HG02798 (cell line): ENCODE results near the gene RGS6.

Source experiments
- ATAC-seq: cut with Tn5 transposase; IDR thresholded peaks from one replicate; pipeline ENCODE4 v1.9.1; 2021; ENCODE audit warnings: mild to moderate bottlenecking; ENCODE audit not compliant: unreplicated experiment, poor library complexity

RGS6 gene

DNA sequence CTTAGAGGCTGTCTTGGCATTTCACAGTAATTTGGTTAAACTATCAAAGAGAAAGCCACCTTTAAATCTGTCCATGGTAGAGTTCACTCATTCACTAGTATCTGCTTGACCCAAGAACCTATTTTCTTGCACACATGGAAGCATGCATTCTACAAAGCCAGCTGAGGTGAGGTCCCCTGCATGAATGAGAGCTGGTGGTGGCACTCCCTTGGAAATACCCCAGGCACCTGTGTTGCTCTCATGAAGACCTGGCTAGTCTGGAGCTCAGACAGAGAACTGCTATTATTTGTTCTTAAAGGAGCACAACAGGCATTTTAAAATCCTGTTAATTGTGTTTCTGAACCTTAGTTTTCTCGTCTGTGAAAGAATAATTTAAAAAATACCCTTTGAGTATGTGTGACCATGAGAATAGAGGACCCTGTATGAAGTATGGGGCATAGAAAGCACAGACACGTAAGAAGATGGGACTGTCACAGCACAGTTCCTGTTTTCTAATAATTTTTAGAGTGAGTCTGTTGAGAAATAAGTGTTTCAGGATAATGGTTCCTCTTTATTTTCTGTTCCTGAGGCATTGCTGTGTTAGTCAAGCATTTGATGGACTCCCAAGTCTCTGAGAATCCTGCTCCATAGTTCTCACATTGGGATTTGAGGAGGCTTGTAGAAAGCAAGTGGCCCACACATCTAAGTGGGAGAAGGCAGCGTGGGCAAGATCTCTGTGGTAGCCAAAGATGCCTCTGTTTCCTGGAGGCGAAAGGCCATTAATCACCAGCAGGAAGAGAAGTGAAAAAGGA lies 10.9 kb downstream of the RGS6 start:
- peak; percentile 52 for ATAC-seq

DNA sequence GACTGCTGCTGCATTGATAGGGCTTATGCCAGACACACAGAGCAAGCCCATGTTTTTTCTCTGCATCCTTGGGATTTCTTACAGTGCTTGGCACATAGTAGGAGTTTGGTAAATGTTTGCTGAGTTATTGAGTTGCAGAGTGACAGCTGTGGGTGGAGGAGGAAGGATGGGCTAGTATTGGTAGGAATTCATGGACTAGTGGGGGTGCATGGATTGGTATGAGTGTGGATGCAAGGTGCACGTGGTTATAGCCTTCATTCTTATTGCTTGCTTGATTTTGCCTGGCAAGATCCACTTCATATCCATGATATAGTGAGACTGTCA lies 11.4 kb downstream of the RGS6 start:
- ATAC-seq: no peak

DNA sequence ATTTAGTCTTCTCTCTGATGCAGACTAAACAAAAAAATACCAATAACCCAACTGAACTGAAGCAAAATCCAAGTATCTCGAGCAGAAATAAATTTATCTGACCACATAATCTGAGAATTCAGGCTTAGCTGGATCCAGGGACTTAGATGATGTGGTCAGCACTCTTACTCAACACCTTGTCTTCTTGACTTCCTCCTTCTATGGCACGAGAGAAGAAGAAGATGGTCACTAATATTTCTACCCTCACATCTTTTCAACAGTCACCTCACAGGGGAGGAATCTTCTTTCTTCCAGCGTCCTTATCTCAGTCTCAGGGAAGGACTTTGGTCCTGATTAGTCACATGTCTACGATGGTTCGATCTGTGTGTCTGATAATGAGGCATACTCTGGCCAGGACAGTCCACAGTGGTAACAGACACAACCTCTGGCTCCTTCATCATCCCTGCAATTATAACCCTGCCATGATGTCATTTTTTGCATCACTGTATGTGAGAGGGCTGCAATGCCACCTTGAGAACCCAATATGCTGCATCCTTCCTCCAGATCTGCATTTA lies 15.8 kb downstream of the RGS6 start:
- ATAC-seq: no peak

DNA sequence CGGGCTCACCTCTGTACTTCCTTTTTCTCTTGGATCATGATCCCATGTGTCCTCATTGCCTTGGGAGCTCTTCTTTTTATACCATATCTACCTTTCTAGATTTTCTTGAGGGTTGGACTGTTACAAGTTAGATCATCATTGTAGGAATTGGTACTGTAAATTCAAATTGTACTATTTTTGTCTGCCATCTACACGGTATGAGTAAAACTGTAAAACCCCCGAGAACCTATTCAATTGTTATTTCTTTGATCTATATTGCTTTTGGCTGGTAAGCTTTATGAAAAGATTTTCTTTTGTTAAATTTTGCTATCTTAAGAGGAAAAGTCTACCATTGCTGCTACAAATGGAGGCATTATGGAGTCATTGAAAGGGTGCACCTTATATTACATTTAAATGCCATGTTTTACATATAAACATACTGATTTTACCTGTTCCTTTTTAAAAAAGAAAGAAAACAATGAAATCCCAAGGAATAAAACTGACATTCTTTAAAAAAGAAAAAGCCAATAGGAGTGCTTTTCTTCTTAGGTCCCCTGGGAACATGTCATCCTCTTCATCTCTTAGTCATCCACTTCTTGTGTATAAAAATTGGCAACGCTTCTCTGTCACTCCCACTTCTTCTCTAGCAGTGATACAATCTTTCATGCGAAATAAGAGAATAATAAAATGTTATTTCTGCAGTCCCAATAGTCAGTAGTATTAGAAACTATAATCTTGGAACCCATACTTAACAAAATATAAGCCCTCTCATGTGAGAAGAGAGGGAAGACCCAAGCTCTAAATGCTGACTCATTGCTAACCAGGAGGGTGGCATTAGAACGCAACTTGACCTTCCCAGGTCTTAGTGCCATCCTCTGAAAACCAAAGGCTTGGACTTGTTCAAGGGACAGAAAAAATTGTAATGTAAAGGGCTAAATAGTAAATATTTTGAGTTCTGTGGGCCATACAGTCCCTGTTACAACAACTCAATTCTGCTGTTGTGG lies 20.4 kb downstream of the RGS6 start:
- ATAC-seq: no peak

DNA sequence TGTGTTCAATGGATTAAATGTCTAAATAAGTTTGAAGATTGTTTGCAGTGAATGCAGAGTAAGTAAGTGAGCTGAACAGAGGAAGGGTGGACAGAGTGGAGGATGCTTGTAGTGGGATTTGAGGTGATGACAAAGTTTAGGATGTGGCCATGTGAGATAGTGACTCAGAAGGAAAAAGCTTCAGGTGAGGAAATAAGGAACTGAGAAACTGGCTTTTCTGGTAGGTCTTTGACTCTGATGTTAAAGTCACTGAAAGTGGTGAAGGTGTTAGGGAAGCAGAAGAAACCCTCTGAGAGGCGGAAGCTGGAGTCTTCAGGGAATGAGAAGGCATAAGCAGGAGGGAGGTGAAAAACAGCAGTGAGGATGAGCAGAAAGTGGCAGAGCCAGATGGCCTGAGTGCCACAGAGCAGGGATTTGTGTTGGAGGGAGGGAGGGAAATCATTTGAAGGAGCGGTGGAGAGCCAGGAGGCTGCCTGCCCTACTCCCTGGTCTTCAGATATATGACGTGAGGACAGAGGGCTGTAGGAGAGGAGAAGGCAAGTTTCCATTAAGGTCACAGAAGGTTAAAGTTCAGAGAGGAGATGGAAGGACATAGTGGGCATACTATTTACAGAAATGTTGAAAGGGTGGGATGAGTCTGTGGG lies 24.8 kb downstream of the RGS6 start:
- ATAC-seq: peak; percentile 60

DNA sequence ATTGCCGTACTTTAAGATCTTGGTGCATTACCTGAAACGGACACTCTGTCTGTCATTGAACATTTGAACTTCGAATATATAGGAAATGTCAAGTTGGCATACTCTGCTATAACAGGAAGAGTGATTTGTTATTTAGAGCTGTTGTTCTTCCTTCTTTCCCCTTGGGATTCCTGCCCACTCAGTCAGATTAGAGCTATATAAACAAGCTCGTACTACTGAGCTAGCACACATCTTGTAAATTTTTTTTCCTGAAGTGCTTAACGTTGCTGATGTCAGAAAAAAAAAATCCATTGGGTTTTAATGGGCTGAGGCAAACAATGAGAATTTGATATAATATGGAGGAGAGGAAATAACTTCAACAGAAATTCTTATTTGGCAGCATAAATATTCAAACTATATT lies 26.8 kb downstream of the RGS6 start:
- no peak for ATAC-seq

DNA sequence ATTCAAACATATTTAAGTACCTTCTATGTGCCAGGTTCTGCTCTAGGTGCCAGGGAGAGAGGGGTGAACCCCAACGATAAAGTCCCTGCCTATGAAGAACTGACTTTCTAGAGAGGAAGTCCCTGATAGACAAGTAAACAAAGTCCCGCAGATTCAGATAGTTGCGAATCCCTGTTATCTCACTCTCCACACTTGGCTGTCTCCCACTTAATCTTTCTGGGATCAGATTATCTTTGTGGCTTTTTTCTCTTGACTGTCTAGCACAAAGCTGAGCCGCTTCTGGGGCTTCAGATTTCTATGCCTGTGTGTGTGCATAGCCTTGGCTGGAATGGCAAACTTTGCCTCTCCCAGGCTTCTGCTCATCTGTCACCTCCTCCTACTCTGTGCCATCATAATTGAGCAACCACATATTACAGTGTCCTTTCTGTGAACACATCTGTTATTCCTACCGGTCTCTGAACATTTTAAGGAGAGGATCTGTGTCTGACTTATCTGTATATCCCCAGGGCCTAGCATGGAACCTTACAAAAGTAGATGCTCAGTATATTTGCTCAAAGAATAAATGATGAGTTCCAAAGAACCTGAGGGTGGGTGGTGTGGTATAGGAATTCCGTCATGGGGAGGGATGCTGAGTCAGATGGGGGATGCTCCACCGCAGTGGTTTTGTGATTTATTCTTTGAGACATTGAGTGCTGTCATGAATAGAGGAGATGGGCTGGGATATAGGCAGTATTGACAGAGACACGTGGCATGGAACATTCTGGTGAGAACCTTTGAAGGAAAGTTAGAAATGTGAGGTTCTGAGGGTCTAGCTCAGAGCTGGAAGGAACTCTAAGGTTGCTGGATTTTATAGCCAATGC lies 28.5 kb downstream of the RGS6 start:
- no peak for ATAC-seq

DNA sequence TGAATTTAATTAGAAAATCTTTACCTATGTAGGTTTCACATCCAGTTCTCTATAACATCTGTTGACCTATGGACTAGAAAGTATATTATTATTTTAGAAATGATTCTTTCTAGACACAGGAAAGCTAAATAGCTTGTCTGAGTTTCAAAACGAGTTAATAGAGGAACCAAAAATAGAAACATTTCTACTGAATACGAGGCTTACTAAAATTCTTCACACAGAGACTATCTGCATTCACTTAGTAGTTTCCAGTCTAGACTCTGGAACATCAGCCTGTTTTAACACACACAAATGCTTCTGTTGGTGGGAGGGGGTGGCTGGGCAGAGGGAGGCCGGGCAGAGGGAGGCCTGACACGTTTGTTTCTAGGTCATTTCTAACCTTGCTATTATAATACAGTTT lies 29.7 kb downstream of the RGS6 start:
- no peak for ATAC-seq

DNA sequence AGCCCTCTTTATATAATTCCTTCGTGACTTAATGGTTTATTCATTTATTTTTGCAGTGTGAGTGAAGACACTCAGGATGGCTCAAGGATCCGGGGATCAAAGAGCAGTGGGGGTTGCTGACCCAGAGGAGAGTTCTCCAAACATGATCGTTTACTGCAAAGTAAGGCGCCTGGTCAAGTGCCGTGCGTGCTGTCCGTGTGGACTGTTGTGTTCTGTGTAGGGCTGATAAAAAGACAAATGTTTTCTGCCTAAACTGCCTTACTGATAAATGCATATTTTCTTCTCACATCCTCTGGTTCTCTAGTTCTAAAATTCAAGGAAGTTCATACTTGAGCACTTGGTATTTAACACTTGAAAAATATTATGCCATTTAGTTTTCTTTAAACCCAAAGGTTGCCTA lies 32.5 kb downstream of the RGS6 start:
- ATAC-seq: no peak

DNA sequence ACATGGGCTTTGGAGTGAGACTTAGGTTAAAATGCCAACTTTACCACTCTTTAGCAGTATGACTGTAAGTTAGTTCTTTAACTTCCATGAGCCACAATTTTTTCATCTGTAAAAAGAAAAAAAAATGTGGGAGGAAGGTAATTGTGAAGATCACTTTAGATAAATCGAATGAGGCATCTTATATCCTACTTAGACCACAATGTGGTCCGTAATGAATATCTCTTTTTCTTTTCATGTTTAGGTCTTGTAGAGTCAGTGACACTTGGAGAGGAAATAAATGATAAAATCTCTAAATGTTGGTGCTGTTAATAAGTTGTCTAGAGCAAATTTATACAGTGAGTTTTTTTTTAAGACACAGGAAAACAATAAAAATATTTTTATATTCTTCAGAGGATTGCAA lies 34.3 kb downstream of the RGS6 start:
- no peak for ATAC-seq

DNA sequence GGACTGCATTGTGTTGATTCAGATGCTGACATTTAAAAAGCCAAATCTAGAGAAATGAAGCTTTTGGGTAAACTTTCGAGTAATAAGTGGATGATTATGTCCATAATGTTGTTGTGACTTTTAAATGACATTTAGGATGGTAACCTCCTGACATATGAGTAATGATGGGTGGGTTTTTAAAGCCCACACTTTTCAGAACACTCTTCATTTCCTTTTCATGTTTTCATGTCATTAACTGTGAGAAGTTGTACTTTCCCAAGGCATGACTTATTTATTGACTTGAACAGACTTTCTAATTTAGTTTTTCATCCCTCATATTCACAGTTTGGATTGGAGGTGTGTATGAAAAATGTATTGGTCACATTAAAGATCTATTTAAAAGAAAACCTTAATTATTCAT lies 35.5 kb downstream of the RGS6 start:
- no peak for ATAC-seq

DNA sequence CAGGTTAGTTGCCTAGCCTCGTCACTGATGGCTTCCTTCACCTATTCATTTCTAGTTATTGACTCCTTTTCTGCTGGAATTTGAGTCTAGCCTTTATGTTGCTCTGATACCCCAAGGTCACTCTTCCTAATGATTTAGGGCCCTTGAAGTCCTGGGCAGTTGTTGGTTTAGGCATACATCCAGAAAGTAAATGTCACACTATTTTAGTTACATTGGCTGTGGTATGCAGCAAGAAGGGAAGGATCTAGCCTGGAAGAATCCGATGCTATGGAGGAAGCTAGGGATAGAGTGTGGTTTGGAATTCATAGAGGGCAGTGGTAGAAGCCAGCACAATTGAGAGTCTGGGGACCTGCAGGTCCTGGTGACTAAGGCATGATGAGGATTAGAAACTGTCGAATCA lies 38.0 kb downstream of the RGS6 start:
- no peak for ATAC-seq

DNA sequence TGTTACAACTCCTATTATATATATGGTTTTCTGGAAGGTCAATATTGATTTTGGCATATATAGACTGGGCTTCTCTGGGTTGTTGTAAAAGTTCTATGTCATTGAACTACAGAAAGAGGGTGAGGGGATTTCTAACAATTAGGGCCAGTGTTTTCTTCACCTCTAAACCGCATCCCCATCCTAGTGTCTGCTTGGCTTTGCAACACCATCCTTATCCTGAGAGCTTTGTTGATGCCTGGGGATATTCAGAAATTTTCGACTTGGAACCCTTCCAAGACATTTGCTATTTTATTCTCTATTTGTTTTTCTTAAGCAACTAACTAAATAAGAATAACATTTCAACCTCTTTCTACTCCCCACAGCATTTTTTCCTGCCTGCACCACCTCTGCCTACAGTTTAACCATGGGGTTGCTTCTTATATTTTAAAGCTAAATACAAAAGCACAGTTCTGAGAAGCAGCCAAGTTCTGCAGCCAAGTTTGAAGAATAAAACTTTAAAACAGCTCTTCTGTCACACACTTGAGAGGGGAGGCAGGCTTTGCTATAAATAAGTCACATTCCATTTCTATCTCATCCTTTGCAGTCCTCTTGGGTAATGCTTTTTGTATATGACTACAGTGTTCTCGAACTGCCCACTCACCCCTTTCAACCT lies 53.4 kb downstream of the RGS6 start:
- ATAC-seq: no peak

DNA sequence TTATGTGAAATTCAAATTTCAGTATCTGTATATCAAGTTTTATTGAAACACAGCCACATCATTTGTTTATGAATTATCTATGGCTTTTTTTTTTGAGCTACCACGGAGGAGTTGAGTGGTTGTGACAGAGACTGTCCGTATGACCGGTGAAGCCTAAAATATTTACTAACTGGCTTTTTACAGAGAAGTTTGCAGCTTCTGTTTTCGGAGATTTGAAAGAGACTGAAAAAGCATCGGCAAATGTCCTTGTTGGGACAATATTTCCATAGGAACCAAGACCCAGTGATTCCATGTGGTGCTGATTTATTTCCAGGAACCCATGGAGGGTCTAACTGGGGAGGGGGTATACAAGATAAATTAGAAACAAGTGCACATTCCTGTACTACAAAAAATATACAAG lies 56.2 kb downstream of the RGS6 start:
- no peak for ATAC-seq

DNA sequence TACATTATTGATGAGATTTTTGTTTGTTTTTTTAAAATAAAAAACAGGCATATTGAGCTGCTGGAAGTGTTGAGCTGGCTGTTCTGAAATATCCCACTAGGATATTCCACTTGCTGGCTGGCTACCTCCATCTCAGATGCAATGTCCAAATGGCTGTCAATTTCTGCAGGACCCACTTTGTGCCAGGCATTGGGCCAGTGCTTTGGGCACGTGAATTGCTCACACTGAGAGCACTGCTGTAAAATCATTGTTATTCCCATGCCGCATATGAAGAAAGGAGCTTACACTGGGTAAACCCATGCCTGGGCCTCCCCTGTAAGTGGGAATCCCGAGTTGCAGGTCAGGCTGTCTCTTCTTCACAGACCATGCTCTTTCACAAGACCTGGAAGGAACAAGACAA lies 56.7 kb downstream of the RGS6 start:
- no peak for ATAC-seq

DNA sequence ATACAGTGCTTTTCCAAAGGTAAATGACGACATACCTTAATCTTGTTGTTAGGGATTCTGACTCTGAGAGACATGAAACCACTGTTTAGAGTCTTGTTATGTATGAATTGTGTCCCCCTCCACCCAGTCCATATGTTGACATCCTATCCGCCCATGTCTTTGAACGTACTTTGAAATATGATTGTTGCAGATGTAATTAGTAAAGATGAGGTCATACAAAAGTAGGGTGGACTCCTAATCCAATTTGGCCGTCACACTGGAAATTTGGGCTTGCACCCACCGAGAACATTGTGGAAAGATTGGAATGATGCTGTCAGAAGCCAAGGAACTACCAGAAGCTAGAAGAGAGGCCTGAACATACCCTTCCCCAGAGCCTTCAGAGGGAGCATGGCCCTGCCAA lies 62.2 kb downstream of the RGS6 start:
- no peak for ATAC-seq

DNA sequence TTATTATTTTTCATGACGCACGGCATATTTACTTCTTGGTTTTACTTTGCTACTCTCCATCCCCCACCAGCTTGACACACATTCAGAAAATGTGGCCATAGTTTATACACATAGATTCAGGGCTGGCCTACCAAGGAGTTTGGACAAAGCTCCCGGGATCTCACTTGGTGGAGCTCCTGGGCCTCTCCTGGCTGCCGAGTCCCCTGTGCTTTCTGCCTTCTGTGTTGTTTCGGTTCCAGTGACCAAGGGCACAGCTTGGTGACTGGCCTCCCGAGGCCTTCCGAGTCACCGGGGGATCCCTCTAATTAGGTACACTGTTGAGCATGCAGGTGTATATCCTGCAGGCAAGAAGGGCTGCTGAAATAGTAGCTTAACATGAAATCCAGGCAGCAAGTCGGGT lies 63.5 kb downstream of the RGS6 start:
- no peak for ATAC-seq

DNA sequence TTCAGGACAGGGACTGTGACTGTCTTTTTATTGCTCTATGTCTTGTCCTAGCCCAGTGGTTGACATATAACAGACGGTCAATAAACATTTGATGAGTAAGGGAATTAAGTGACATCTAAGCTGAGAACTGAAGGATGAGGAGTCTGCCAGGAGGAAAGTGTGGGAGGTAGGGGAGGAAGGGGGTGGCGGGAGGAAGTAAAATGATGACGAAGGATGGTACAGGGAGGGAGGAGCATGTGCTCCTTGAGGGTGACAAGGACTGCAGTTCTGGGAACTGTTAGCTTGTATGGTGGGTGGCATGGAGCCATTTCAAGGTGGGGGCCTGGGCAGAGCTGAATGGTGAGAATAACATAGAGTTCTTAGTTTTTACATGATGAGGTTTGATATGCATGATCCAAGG lies 64.4 kb downstream of the RGS6 start:
- ATAC-seq: no peak

DNA sequence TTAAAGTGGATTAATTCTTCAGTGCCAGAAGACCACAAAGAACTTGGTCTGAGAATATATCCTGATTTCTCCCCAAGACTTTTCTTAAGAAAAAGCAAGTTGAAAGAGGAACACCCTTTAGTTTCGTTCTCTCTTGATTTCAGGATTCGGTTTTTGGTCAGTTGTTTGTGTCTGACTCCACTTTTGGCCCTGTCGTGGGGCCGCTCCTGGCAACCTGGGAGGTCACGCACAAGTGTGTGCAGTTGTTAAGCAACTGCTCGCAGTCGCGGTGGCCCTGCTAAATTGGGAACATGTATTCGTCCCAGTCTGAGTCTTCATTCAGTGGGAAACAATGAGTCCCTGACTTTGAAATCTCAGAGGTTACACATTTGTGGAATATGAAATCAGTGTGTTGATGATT lies 68.7 kb downstream of the RGS6 start:
- no peak for ATAC-seq
